H9 (cell line): ENCODE measurements around the gene TEX12. TPM values are rescaled to one million over a fixed set of nuclear protein-coding genes. Genes with fewer than 3 reads are reported as not detected.

Source experiments
- DNase-seq: peaks from one replicate; pipeline ENCODE4 v3.0.0-alpha.2; 2017
- H2AFZ ChIP-seq: one replicate; pipeline ENCODE4 v1.6.1; 2013; ENCODE audit warnings: mild to moderate bottlenecking, low read length, control low read depth, moderate library complexity
- H2AK5ac ChIP-seq: 2 replicates; pipeline ENCODE4 v1.6.1; 2013; ENCODE audit warnings: low read length, control low read depth, mixed read lengths; ENCODE audit not compliant: insufficient read length
- H2BK120ac ChIP-seq: one replicate; pipeline ENCODE4 v1.6.1; 2013; ENCODE audit warnings: low read depth, mild to moderate bottlenecking, low read length, control low read depth, inconsistent platforms; ENCODE audit not compliant: poor library complexity, severe bottlenecking
- H2BK12ac ChIP-seq: 2 replicates; pipeline ENCODE4 v1.6.1; 2013; ENCODE audit warnings: low read length, control low read depth, mixed read lengths, low read depth; ENCODE audit not compliant: insufficient read length
- H2BK15ac ChIP-seq: 2 replicates; pipeline ENCODE4 v1.6.1; 2013; ENCODE audit warnings: low read depth, low read length, control low read depth
- H2BK20ac ChIP-seq: one replicate; pipeline ENCODE4 v1.6.1; 2013; ENCODE audit warnings: low read depth, mild to moderate bottlenecking, low read length, control low read depth, inconsistent platforms; ENCODE audit not compliant: poor library complexity, severe bottlenecking
- H2BK5ac ChIP-seq: 2 replicates; pipeline ENCODE4 v1.6.1; 2013; ENCODE audit warnings: low read length, control low read depth, mixed read lengths; ENCODE audit not compliant: insufficient read length
- H3K14ac ChIP-seq: 2 replicates; pipeline ENCODE4 v1.6.1; 2013; ENCODE audit warnings: low read length, control low read depth; ENCODE audit not compliant: insufficient read depth
- H3K18ac ChIP-seq: 2 replicates; pipeline ENCODE4 v1.6.1; 2013; ENCODE audit warnings: low read depth, mild to moderate bottlenecking, mixed read lengths, low read length, control low read depth; ENCODE audit not compliant: insufficient read length
- H3K23ac ChIP-seq: 2 replicates; pipeline ENCODE4 v1.6.1; 2013; ENCODE audit warnings: low read length, control low read depth, mixed read lengths, low read depth; ENCODE audit not compliant: insufficient read length
- H3K23me2 ChIP-seq: 2 replicates; pipeline ENCODE4 v1.6.1; 2013; ENCODE audit warnings: low read depth, mild to moderate bottlenecking, mixed read lengths, low read length, control low read depth; ENCODE audit not compliant: insufficient read length, poor library complexity, severe bottlenecking
- H3K27ac ChIP-seq: 2 replicates; pipeline ENCODE4 v1.5.1; 2013; ENCODE audit warnings: low read length, control low read depth, mixed read lengths, low read depth; ENCODE audit not compliant: insufficient read length
- H3K27me3 ChIP-seq: 2 replicates; pipeline ENCODE4 v1.6.1; 2013; ENCODE audit warnings: low read length, control low read depth, inconsistent platforms; ENCODE audit not compliant: insufficient read depth
- H3K4ac ChIP-seq: 2 replicates; pipeline ENCODE4 v1.6.1; 2013; ENCODE audit warnings: low read depth, mild to moderate bottlenecking, control low read depth, inconsistent platforms, low read length, moderate library complexity
- H3K4me1 ChIP-seq: 2 replicates; pipeline ENCODE4 v1.6.1; 2013; ENCODE audit warnings: low read length, control low read depth, inconsistent platforms; ENCODE audit not compliant: insufficient read depth
- H3K4me2 ChIP-seq: 2 replicates; pipeline ENCODE4 v1.6.1; 2013; ENCODE audit warnings: low read length, control low read depth, mixed read lengths; ENCODE audit not compliant: insufficient read length, insufficient read depth
- H3K56ac ChIP-seq: 2 replicates; pipeline ENCODE4 v1.6.1; 2013; ENCODE audit warnings: low read depth, mild to moderate bottlenecking, mixed read lengths, low read length, control low read depth; ENCODE audit not compliant: insufficient read length
- H3K79me1 ChIP-seq: 2 replicates; pipeline ENCODE4 v1.6.1; 2013; ENCODE audit warnings: low read depth, mild to moderate bottlenecking, moderate library complexity, low read length, control low read depth, inconsistent platforms; ENCODE audit not compliant: insufficient read depth, poor library complexity, severe bottlenecking
- H3K79me2 ChIP-seq: 2 replicates; pipeline ENCODE4 v1.6.1; 2013; ENCODE audit warnings: low read length, control low read depth, inconsistent platforms; ENCODE audit not compliant: insufficient read depth
- H3K9ac ChIP-seq: 2 replicates; pipeline ENCODE4 v1.6.1; 2013; ENCODE audit warnings: low read length, control low read depth, mixed read lengths; ENCODE audit not compliant: insufficient read length; ENCODE audit errors: extremely low read depth
- H3K9me3 ChIP-seq: one replicate; pipeline ENCODE4 v1.6.1; 2013; ENCODE audit warnings: low read depth, low read length, inconsistent platforms; ENCODE audit not compliant: control insufficient read depth
- H3T11ph ChIP-seq: one replicate; pipeline ENCODE4 v1.6.1; 2013; ENCODE audit warnings: mild to moderate bottlenecking, low read length, control low read depth, inconsistent platforms
- H4K20me1 ChIP-seq: one replicate; pipeline ENCODE4 v1.6.1; 2013; ENCODE audit not compliant: control insufficient read depth, insufficient read length, insufficient read depth
- H4K5ac ChIP-seq: 2 replicates; pipeline ENCODE4 v1.6.1; 2013; ENCODE audit warnings: low read depth, mild to moderate bottlenecking, mixed read lengths, low read length, control low read depth; ENCODE audit not compliant: insufficient read length
- H4K8ac ChIP-seq: replicated peaks from 2 replicates; pipeline ENCODE4 v1.6.1; 2013; ENCODE audit warnings: low read length, control low read depth, mixed read lengths, low read depth; ENCODE audit not compliant: insufficient read length
- H4K91ac ChIP-seq: 2 replicates; pipeline ENCODE4 v1.6.1; 2013; ENCODE audit warnings: low read depth, mild to moderate bottlenecking, moderate library complexity, mixed read lengths, low read length, control low read depth; ENCODE audit not compliant: insufficient read length
- H3K27ac Mint-ChIP-seq, 3 experiments: 2 replicates in 2 of 3; 3 replicates in 1 of 3; pipeline ENCODE4 v1.8.0; 2020 to 2021; ENCODE audit warnings: mixed read lengths in 3 of 3, mild to moderate bottlenecking in 1 of 3, moderate library complexity in 1 of 3
- H3K27me3 Mint-ChIP-seq: 2 replicates; pipeline ENCODE4 v1.8.0; 2021; ENCODE audit warnings: low read depth, mild to moderate bottlenecking, moderate library complexity, mixed read lengths
- H3K36me3 Mint-ChIP-seq, 3 experiments: 2 replicates in 2 of 3; 3 replicates in 1 of 3; pipeline ENCODE4 v1.8.0; 2020 to 2021; ENCODE audit warnings: low read depth in 3 of 3, mixed read lengths in 3 of 3; ENCODE audit not compliant: insufficient read depth in 1 of 3
- H3K4me1 Mint-ChIP-seq, 2 experiments: 2 replicates each; pipeline ENCODE4 v1.8.0; 2020; ENCODE audit warnings: mixed read lengths in 2 of 2
- H3K4me3 Mint-ChIP-seq, 2 experiments: 2 replicates in 1 of 2; 3 replicates in 1 of 2; pipeline ENCODE4 v1.8.0; 2020 to 2021; ENCODE audit warnings: mild to moderate bottlenecking in 2 of 2, mixed read lengths in 2 of 2, moderate library complexity in 1 of 2
- H3K9me3 Mint-ChIP-seq, 2 experiments: 2 replicates in 1 of 2; 3 replicates in 1 of 2; pipeline ENCODE4 v1.8.0; 2020; ENCODE audit warnings: mild to moderate bottlenecking in 2 of 2, mixed read lengths in 2 of 2, moderate library complexity in 1 of 2
- WGBS: extraction: QIAGEN DNeasy Blood & Tissue Kit; methylation state at CpG from one replicate; pipeline ENCODE4 v1.1.7; 2013; ENCODE audit warnings: missing lambda C conversion rate, low lambda C conversion rate, mixed read lengths; ENCODE audit not compliant: insufficient read length; ENCODE audit errors: extremely low coverage; 5-methylcytosine and 5-hydroxymethylcytosine counted together
- total RNA-seq: library from RNA; stranded (reverse); gene quantifications from 2 replicates; pipeline ENCODE4 v1.2.1, GENCODE V29; 2021
- TF ChIP-seq, protein P1 (sequence below): fragments of 200-600 bp; sonication (generic); conservative IDR thresholded peaks from 3 replicates; pipeline ENCODE4 v1.8.0; 2021; ENCODE audit warnings: antibody characterized with exemption, mild to moderate bottlenecking

Gene TEX12
- total RNA-seq, 1 experiment from 2014 or later, result 0.31 TPM

DNA sequence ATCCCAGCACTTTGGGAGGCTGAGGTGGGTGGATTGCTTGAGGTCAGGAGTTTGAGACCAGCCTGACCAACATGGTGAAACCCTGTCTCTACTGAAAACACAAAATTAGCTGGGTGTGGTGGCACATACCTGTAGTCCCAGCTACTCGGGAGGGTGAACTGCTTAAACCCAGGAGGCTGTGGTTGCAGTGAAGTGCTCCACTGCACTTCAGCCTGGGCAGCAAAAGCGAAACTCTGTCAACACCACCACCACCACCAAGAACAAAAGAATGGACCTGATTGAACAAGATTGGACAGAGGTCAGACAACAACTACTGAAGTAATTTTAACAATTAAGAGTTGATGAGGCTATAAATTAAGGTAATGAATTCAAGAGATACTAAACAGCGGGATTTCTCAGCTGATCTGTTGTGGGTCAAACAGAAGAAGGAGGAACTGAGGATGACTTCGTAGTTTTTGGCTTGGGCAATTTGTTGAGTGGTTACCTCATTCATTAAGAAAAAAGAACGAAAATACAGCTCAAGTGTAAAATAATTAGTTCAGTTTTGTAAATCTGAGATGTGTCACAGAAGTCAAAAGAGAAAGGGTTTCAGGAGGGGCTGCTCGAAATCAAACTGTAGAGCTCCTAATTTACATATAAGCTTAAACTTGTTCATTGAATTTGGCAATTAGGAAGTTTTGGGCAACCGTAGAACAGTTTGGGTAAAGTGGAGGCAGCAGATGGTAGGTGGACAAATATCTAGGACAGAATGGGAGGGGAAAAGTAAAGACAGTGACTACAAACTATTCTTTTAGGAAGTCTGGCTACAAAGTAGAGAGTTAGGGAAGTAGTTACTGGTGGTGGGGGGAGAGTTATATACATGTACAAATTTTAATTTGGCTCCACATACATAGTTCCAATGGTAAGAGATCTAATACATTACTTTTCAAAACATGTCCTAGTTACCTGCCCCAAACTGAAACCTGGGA lies 7.8 kb upstream of the TEX12 start:
- Histone ChIP-seq H3T11ph (no peak overlapping the region), H2AFZ (no peak overlapping the region), H4K91ac (no peak overlapping the region), H4K20me1 (no peaks in the 10 kb centered on the region), H3K79me2 (no peaks in the 10 kb centered on the region), H2BK20ac (no peak overlapping the region), H3K4ac (no peak overlapping the region), H3K23ac (no peak overlapping the region), H3K14ac (no peak overlapping the region), H3K18ac (no peak overlapping the region), H3K9me3 (no peaks in the 10 kb centered on the region), H2AK5ac (no peak overlapping the region), H4K5ac (no peak overlapping the region), H3K9ac (no peak overlapping the region), H3K4me1 (no peaks in the 10 kb centered on the region), H2BK15ac (no peak overlapping the region), H3K4me2 (no peak overlapping the region), H2BK5ac (no peak overlapping the region), H3K79me1 (no peaks in the 10 kb centered on the region), H4K8ac (no peak overlapping the region), H2BK120ac (no peak overlapping the region), H3K23me2 (no peaks in the 10 kb centered on the region), H3K27me3 (no peaks in the 10 kb centered on the region), H3K56ac (no peak overlapping the region), H2BK12ac (no peak overlapping the region), H3K27ac (no peak overlapping the region)
- no peak for DNase-seq
- Mint-ChIP-seq H3K4me1 (peaks cover 7 to 8% of the 10 kb centered on the region in 2 experiments), H3K4me3 (no peak overlapping the region), H3K9me3 (no peaks in the 10 kb centered on the region), H3K27ac (no peak overlapping the region), H3K27me3 (no peaks in the 10 kb centered on the region), H3K36me3 (no peaks in the 10 kb centered on the region)
- TF ChIP-seq, protein P1, sequence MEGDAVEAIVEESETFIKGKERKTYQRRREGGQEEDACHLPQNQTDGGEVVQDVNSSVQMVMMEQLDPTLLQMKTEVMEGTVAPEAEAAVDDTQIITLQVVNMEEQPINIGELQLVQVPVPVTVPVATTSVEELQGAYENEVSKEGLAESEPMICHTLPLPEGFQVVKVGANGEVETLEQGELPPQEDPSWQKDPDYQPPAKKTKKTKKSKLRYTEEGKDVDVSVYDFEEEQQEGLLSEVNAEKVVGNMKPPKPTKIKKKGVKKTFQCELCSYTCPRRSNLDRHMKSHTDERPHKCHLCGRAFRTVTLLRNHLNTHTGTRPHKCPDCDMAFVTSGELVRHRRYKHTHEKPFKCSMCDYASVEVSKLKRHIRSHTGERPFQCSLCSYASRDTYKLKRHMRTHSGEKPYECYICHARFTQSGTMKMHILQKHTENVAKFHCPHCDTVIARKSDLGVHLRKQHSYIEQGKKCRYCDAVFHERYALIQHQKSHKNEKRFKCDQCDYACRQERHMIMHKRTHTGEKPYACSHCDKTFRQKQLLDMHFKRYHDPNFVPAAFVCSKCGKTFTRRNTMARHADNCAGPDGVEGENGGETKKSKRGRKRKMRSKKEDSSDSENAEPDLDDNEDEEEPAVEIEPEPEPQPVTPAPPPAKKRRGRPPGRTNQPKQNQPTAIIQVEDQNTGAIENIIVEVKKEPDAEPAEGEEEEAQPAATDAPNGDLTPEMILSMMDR, result no peak
- no CpG with 5 or more reads among the region's 7 CpGs for WGBS
